ENCODE data around the gene COLEC12. TPM values are rescaled to one million over a fixed set of nuclear protein-coding genes. Genes with fewer than 3 reads are reported as not detected.

The COLEC12 gene
- total RNA-seq, 4 donors from 2014 or later = 20.2 to 81.3 (median 29.1) TPM

DNA sequence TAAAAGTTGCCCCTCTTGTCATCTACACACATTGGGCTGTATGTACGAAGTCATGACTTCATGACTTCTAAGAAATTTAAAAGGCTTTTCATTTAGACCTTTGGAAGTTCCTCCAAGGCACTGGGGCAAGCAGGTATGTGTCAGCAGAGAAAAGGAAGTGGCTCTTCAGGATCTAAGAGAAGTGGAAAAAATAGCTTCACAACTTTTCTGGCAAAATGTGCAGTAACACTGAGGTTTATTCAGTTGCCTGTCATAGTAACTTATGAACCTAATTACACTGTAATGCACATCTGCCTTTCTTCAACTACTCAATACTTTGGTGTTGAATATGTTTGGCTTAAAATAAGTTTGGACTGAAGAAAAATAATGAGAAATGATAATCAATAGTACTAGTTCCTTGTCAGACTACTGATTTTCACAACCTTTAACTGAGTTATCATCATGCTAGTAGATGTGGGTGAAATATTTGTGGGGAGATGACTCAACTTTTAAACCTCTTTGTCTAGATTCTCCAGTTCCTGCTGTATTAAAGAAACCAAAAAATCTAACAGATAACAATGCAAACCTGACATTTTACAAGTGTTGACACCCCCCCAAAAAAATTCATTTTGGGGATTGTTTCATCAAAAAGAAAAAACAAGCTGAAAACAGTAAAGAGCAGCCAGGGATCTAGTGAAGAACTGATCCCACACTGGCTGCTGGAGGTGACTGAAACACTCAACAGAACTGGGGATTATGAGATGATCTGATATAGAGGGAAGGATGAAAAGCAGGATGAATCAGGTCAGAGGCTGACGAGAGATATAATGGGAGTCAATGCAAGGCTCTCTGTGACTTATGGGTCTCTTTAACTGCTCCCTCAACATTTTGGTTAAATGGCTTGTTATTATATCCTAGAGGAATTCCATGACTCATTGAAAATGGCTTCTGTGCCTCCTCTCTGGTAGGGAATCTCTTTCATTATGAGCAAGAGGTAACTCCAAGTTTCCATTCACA is 84.6 kb downstream of the COLEC12 start:
- H3K27me3 ChIP-seq = no peaks in the 10 kb centered on the region
- H3K4me3 ChIP-seq = no peak overlapping the region
- TF ChIP-seq POLR2A (IDR thresholded peaks at IDR 0.05) = no peak
- TF ChIP-seq, protein P1, sequence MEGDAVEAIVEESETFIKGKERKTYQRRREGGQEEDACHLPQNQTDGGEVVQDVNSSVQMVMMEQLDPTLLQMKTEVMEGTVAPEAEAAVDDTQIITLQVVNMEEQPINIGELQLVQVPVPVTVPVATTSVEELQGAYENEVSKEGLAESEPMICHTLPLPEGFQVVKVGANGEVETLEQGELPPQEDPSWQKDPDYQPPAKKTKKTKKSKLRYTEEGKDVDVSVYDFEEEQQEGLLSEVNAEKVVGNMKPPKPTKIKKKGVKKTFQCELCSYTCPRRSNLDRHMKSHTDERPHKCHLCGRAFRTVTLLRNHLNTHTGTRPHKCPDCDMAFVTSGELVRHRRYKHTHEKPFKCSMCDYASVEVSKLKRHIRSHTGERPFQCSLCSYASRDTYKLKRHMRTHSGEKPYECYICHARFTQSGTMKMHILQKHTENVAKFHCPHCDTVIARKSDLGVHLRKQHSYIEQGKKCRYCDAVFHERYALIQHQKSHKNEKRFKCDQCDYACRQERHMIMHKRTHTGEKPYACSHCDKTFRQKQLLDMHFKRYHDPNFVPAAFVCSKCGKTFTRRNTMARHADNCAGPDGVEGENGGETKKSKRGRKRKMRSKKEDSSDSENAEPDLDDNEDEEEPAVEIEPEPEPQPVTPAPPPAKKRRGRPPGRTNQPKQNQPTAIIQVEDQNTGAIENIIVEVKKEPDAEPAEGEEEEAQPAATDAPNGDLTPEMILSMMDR (IDR thresholded peaks at IDR 0.05) = no peak
- intact Hi-C loops (cut with DNase I; ENCODE audit: low total_unique reads) = no loop called here
- no peak for DNase-seq
- peak overlapping the region; percentile 33 to 40 for H3K27ac ChIP-seq
- H3K36me3 ChIP-seq = no peaks in the 10 kb centered on the region
- no peaks in the 10 kb centered on the region for H3K4me1 ChIP-seq
- no peaks in the 10 kb centered on the region for H3K9me3 ChIP-seq

GRCh38 chr18:415047-415446 is 85.5 kb downstream of the COLEC12 start:
- Histone ChIP-seq H3K4me1 (no peaks in the 10 kb centered on the region), H3K4me3 (no peak overlapping the region), H3K27ac (peak overlapping the region in 1 of 2 donors; percentile 40), H3K9me3 (no peaks in the 10 kb centered on the region), H3K27me3 (no peaks in the 10 kb centered on the region), H3K36me3 (no peaks in the 10 kb centered on the region)
- DNase-seq = no peak
- TF ChIP-seq, protein P1 (IDR thresholded peaks at IDR 0.05) = no peak
- no peak for TF ChIP-seq POLR2A (IDR thresholded peaks at IDR 0.05)
- intact Hi-C loops (cut with DNase I; ENCODE audit: low total_unique reads) = no loop called here

- Histone ChIP-seq H3K9me3 (no peaks in the 10 kb centered on the region), H3K4me1 (no peaks in the 10 kb centered on the region), H3K27ac (no peak overlapping the region), H3K36me3 (no peaks in the 10 kb centered on the region), H3K27me3 (no peaks in the 10 kb centered on the region), H3K4me3 (no peak overlapping the region)
- DNase-seq = no peak
- intact Hi-C loops (cut with DNase I; ENCODE audit: low total_unique reads) = no loop called here
- no peak for TF ChIP-seq POLR2A (IDR thresholded peaks at IDR 0.05)
- TF ChIP-seq, protein P1 (IDR thresholded peaks at IDR 0.05) = no peak
Measured at GRCh38 chr18:413233-413632, 87.3 kb downstream of the COLEC12 start.

- no peak overlapping the region for H3K27ac ChIP-seq
- no peaks in the 10 kb centered on the region for H3K27me3 ChIP-seq
- TF ChIP-seq, protein P1 (IDR thresholded peaks at IDR 0.05) = no peak
- TF ChIP-seq POLR2A (IDR thresholded peaks at IDR 0.05) = no peak
- H3K36me3 ChIP-seq = no peaks in the 10 kb centered on the region
- no peaks in the 10 kb centered on the region for H3K9me3 ChIP-seq
- DNase-seq = no peak
- no peaks in the 10 kb centered on the region for H3K4me1 ChIP-seq
- no peak overlapping the region for H3K4me3 ChIP-seq
- intact Hi-C loops (cut with DNase I; ENCODE audit: low total_unique reads) = no loop called here
Measured at GRCh38 chr18:410047-410455, 90.5 kb downstream of the COLEC12 start.

DNA sequence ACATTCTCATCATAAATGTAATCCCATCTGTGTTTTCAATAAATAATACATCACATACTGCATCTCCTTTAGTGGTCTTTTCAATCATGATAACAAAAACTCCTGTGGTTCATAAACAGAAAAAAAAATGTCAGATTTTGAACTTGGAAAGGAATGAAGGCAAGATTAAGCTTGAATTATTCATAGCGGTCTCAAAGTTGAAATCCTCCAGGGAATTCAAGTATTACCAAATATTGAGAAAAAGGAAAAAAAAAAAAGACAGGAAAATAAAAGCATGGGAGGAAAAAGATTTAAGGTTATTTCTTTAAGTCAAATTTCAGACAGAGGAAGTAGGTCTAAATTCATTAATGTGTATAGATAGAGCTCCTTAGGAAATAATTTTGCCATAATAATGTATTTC is 92.1 kb downstream of the COLEC12 start:
- Histone ChIP-seq H3K9me3 (no peaks in the 10 kb centered on the region), H3K27me3 (no peaks in the 10 kb centered on the region), H3K27ac (no peak overlapping the region), H3K4me1 (no peaks in the 10 kb centered on the region), H3K36me3 (no peaks in the 10 kb centered on the region), H3K4me3 (no peak overlapping the region)
- intact Hi-C loops (cut with DNase I; ENCODE audit: low total_unique reads) = no loop called here
- DNase-seq = no peak
- TF ChIP-seq, protein P1 (IDR thresholded peaks at IDR 0.05) = no peak
- no peak for TF ChIP-seq POLR2A (IDR thresholded peaks at IDR 0.05)
